Adrenal gland (tissue), 12 donors: Measurements from ENCODE around the gene RIMS3. TPM values are rescaled to one million over a fixed set of nuclear protein-coding genes. Genes with fewer than 3 reads are reported as not detected.
A peak's percentile ranks its signal among the peaks of the same experiment; 100 is the strongest.
"Not testable (repeated sequence)": the region's sequence is repeated elsewhere in the genome, so short reads cannot be mapped to it uniquely, and the experiment has no call there.

ENCODE experiments used
- DNase-seq, 7 donors: peaks; one replicate each; pipeline ENCODE4 v3.0.0-alpha.2; 2019 to 2020
- H3K27ac ChIP-seq, 5 donors: fragments of 200-600 bp; sonication (generic) in 4 of 5; 1 replicate in 3 of 5; 2 replicates in 2 of 5; pipeline versions ENCODE4 v1.5.1 to v1.8.0; 2016 to 2020; ENCODE audit warnings: mild to moderate bottlenecking in 1 of 5
- H3K27me3 ChIP-seq: fragments of 200-600 bp; 2 replicates; pipeline ENCODE4 v1.8.0; 2021
- H3K36me3 ChIP-seq, 2 donors: fragments of 200-600 bp; replicated peaks in 1 of 2; 1 replicate in 1 of 2; 2 replicates in 1 of 2; pipeline versions ENCODE4 v1.5.1 to v1.8.0; 2018 to 2022
- H3K4me1 ChIP-seq, 2 donors: fragments of 200-600 bp; replicated peaks in 1 of 2; 1 replicate in 1 of 2; 2 replicates in 1 of 2; pipeline versions ENCODE4 v1.5.1 to v1.8.0; 2018 to 2021
- H3K4me3 ChIP-seq, 4 donors: fragments of 200-600 bp; sonication (generic) in 3 of 4; one replicate each; pipeline ENCODE4 v1.5.1; 2016 to 2018
- H3K9me3 ChIP-seq, 3 donors: fragments of 200-600 bp; sonication (generic) in 1 of 3; replicated peaks in 1 of 3; 1 replicate in 2 of 3; 2 replicates in 1 of 3; pipeline versions ENCODE4 v1.5.1 to v1.8.0; 2016 to 2021
- CTCF ChIP-seq, 6 experiments: fragments of 450-650 bp in 4 of 6; fragments of 200-600 bp in 2 of 6; sonication (generic) in 1 of 6; IDR thresholded peaks; 1 replicate in 5 of 6; 2 replicates in 1 of 6; pipeline versions ENCODE4 v1.5.1 to v1.8.0; 2016 to 2021; ENCODE audit warnings: antibody characterized with exemption in 6 of 6, mild to moderate bottlenecking in 2 of 6, moderate library complexity in 1 of 6
- POLR2A ChIP-seq, 2 donors: fragments of 450-650 bp; IDR thresholded peaks; one replicate each; pipeline ENCODE4 v1.6.1; 2017; ENCODE audit warnings: antibody characterized with exemption in 2 of 2, mild to moderate bottlenecking in 2 of 2, moderate library complexity in 1 of 2
- WGBS, 4 donors: extraction: QIAGEN DNeasy Blood & Tissue Kit in 2 of 4; methylation state at CpG; one replicate each; pipeline versions ENCODE4 v1.1.5 to v1.1.7; 2013 to 2017; 5-methylcytosine and 5-hydroxymethylcytosine counted together
- intact Hi-C, 2 donors: fragments of 100-400 bp; cut with DNase I; formaldehyde crosslinking; loops; one replicate each; pipeline versions ENCODE4 v1.14.1 to v1.15.0; 2022 to 2023
- polyA plus RNA-seq, 3 donors: library from polyadenylated mRNA; stranded (reverse); fragments of 200-250 nt in 2 of 3; fragments of 350-450 nt in 1 of 3; fragmentation: Illumina TruSeq in 1 of 3; extraction: RNeasy Lipid Tissue Mini Kit (QIAGEN cat#74804) in 1 of 3; gene quantifications; one replicate each; pipeline ENCODE4 v1.2.3, GENCODE V29; 2013 to 2014
- total RNA-seq, 9 donors: library from RNA; depleted of rRNA in 4 of 9; stranded (reverse); fragments of >200 nt in 4 of 9; fragments of 120-200 nt in 1 of 9; fragmentation: NEBNext Ultra II Directional in 1 of 9; extraction: Animal tissue kit (Norgen Biotek cat#: 25700) in 1 of 9; gene quantifications; one replicate each; pipeline versions ENCODE4 v1.1.0 to v1.2.4, GENCODE V29; 2013 to 2023
- donor health status: healthy with polysubstance abuse.
- donor health status: Bipolar disorder and iron deficiency.
- donor health status: DM: yes; HTN: yes; CAD: no.
- donor health status: DM: no; HTN: no; CAD: no.
- donor health status: DM: no; HTN: no; CAD: no.
- donor health status: DM: yes; HTN: yes; CAD: no.

RIMS3 gene
- total and polyA plus RNA-seq, 12 donors, result 0.84 to 10.3 (median 3.5) TPM

- TF ChIP-seq CTCF (IDR thresholded peaks at IDR 0.05) (peak in 1 of 6 experiments; percentile 13), POLR2A (IDR thresholded peaks at IDR 0.05) (no peak)
- 33 to 40% (median 36%) methylated on average over 3 of the region's 3 CpGs for WGBS, 4 donors
- peaks cover 21 to 36% of the 10 kb centered on the region in 2 donors for H3K4me1 ChIP-seq
These were observed 37.8 kb upstream of the RIMS3 start for GRCh38 chr1:40703316-40703715.

GRCh38 chr1:40702810-40703209 is 37.3 kb upstream of the RIMS3 start:
- Histone ChIP-seq H3K27ac (peak overlapping the region in 3 of 5 donors; percentile 28 to 60 (median 58)), H3K4me1 (peaks cover 19 to 32% of the 10 kb centered on the region in 2 donors)
- H3K4me3 ChIP-seq, intact Hi-C loops, H3K36me3 ChIP-seq, H3K27me3 ChIP-seq, H3K9me3 ChIP-seq, DNase-seq: not testable (repeated sequence)
- WGBS, 4 donors, result 82 to 90% (median 86%) methylated on average over 7 to 9 of the region's 9 CpGs

More at GRCh38 chr1:40703316-40703715, 37.8 kb upstream of the RIMS3 start:
- Histone ChIP-seq H3K4me3 (no peak overlapping the region), H3K27me3 (no peaks in the 10 kb centered on the region), H3K27ac (peak overlapping the region in 3 of 5 donors; percentile 28 to 60 (median 58)), H3K9me3 (no peaks in the 10 kb centered on the region), H3K36me3 (no peaks in the 10 kb centered on the region)
- intact Hi-C loops, result no loop called here
- DNase-seq, result peak in 5 of 7 donors; percentile 18 to 53 (median 47)

- Histone ChIP-seq H3K9me3 (no peaks in the 10 kb centered on the region), H3K4me3 (no peak overlapping the region), H3K27ac (no peak overlapping the region), H3K27me3 (no peaks in the 10 kb centered on the region), H3K4me1 (peaks cover 26 to 42% of the 10 kb centered on the region in 2 donors), H3K36me3 (no peaks in the 10 kb centered on the region)
- 34 to 46% (median 44%) methylated on average over 3 of the region's 3 CpGs for WGBS, 4 donors
- DNase-seq, result no peak
- intact Hi-C loops, result no loop called here
- TF ChIP-seq POLR2A (IDR thresholded peaks at IDR 0.05) (no peak), CTCF (IDR thresholded peaks at IDR 0.05) (no peak)
These were observed 36.2 kb upstream of the RIMS3 start for GRCh38 chr1:40701684-40702083.

GRCh38 chr1:40699787-40700186 is 34.3 kb upstream of the RIMS3 start:
- intact Hi-C loops, result no loop called here
- no peak for TF ChIP-seq POLR2A (IDR thresholded peaks at IDR 0.05)
- TF ChIP-seq CTCF (IDR thresholded peaks at IDR 0.05), result no peak
- H3K4me3 ChIP-seq, result no peak overlapping the region
- peak overlapping the region in 4 of 5 donors; percentile 53 to 79 (median 57) for H3K27ac ChIP-seq
- no peaks in the 10 kb centered on the region for H3K27me3 ChIP-seq
- peaks cover 34 to 51% of the 10 kb centered on the region in 2 donors for H3K4me1 ChIP-seq
- H3K9me3 ChIP-seq, result no peaks in the 10 kb centered on the region
- DNase-seq, result no peak
- WGBS, 4 donors, result 82 to 86% (median 85%) methylated on average over 6 of the region's 6 CpGs
- no peaks in the 10 kb centered on the region for H3K36me3 ChIP-seq

GRCh38 chr1:40697436-40697835 is 32.0 kb upstream of the RIMS3 start:
- TF ChIP-seq POLR2A (IDR thresholded peaks at IDR 0.05) (no peak), CTCF (IDR thresholded peaks at IDR 0.05) (no peak)
- intact Hi-C loops, result no loop called here
- no peaks in the 10 kb centered on the region for H3K36me3 ChIP-seq
- no peak for DNase-seq
- H3K27me3 ChIP-seq, result no peaks in the 10 kb centered on the region
- peak overlapping the region in 1 of 5 donors; percentile 35 for H3K27ac ChIP-seq
- H3K4me1 ChIP-seq, result peaks cover 31 to 63% of the 10 kb centered on the region in 2 donors
- H3K9me3 ChIP-seq, result no peaks in the 10 kb centered on the region
- WGBS, 4 donors, result 62 to 69% (median 65%) methylated on average over 5 of the region's 5 CpGs
- no peak overlapping the region for H3K4me3 ChIP-seq
